PC-9 (cell line): Measurements from ENCODE around the gene WDR44. TPM values are rescaled to one million over a fixed set of nuclear protein-coding genes. Genes with fewer than 3 reads are reported as not detected.
"Not testable (repeated sequence)": the region's sequence is repeated elsewhere in the genome, so short reads cannot be mapped to it uniquely, and the experiment has no call there.

ENCODE experiments used
- Bru-seq: library from RNA; stranded (reverse); fragments of 400-500 nt; gene quantifications from one replicate; lab custom pipeline; 2021; lab: Mats Ljungman, UMichigan
- BruChase-seq, 2 experiments: library from RNA; stranded (reverse); fragments of 400-500 nt; gene quantifications; one replicate each; lab custom pipeline; 2021; lab: Mats Ljungman, UMichigan
- BruUV-seq: library from RNA; stranded (reverse); fragments of 400-500 nt; replicated peaks from 2 replicates; lab custom pipeline; 2021; lab: Mats Ljungman, UMichigan
- CTCF ChIA-PET: fragments of 300-600 bp; sonication (Branson Sonifier 250); formaldehyde crosslinking; loops from one replicate; lab custom pipeline; 2022; ENCODE audit warnings: antibody characterized with exemption; lab: Charles Lee
- POLR2A ChIA-PET: fragments of 300-600 bp; sonication (Branson Sonifier 250); formaldehyde crosslinking; loops from one replicate; lab custom pipeline; 2022; ENCODE audit warnings: antibody characterized with exemption; ENCODE audit not compliant: unreplicated experiment; lab: Charles Lee
- DNase-seq, 2 experiments: peaks; one replicate each; pipeline versions ENCODE4 v3.0.0 to v3.0.0-alpha.2; 2015 to 2022; ENCODE audit warnings: mixed read lengths in 1 of 2
- H2AFZ ChIP-seq: fragments of 200-600 bp; sonication (generic); 2 replicates; pipeline ENCODE4 v1.8.1; 2017; ENCODE audit warnings: antibody characterized with exemption
- H3F3A ChIP-seq: fragments of 200-600 bp; sonication (generic); 2 replicates; pipeline ENCODE4 v1.8.1; 2017; ENCODE audit warnings: antibody characterized with exemption, mild to moderate bottlenecking, low read depth; ENCODE audit not compliant: insufficient read depth
- H3K27ac ChIP-seq: fragments of 200-600 bp; sonication (generic); 2 replicates; pipeline ENCODE4 v1.6.1; 2016; ENCODE audit warnings: mixed run types
- H3K27me3 ChIP-seq: fragments of 200-600 bp; sonication (generic); 2 replicates; pipeline ENCODE4 v1.6.1; 2016; ENCODE audit warnings: low read depth, mixed run types; ENCODE audit not compliant: insufficient read depth
- H3K36me3 ChIP-seq: fragments of 200-600 bp; sonication (generic); 2 replicates; pipeline ENCODE4 v1.6.1; 2016; ENCODE audit warnings: low read depth, mixed run types
- H3K4me1 ChIP-seq: fragments of 200-600 bp; sonication (generic); replicated peaks from 2 replicates; pipeline ENCODE4 v1.6.1; 2016; ENCODE audit warnings: mixed run types; ENCODE audit not compliant: insufficient read depth
- H3K4me2 ChIP-seq: fragments of 200-600 bp; sonication (generic); 2 replicates; pipeline ENCODE4 v1.6.1; 2017; ENCODE audit warnings: mixed run types
- H3K4me3 ChIP-seq: fragments of 200-600 bp; sonication (generic); 2 replicates; pipeline ENCODE4 v1.6.1; 2016; ENCODE audit warnings: mixed run types
- H3K79me2 ChIP-seq: fragments of 200-600 bp; sonication (generic); 2 replicates; pipeline ENCODE4 v1.6.1; 2017; ENCODE audit warnings: low read depth, mixed run types
- H3K9me2 ChIP-seq: fragments of 200-600 bp; sonication (generic); 2 replicates; pipeline ENCODE4 v1.8.1; 2017; ENCODE audit warnings: mild to moderate bottlenecking; ENCODE audit not compliant: insufficient read depth
- H3K9me3 ChIP-seq: fragments of 200-600 bp; sonication (generic); 2 replicates; pipeline ENCODE4 v1.8.1; 2016; ENCODE audit warnings: low read depth; ENCODE audit not compliant: insufficient read depth
- H4K20me1 ChIP-seq: fragments of 200-600 bp; sonication (generic); 2 replicates; pipeline ENCODE4 v1.8.1; 2017; ENCODE audit not compliant: insufficient read depth
- EZH2 ChIP-seq: fragments of 200-600 bp; sonication (generic); IDR thresholded peaks from 2 replicates; pipeline ENCODE4 v1.8.0; 2017; ENCODE audit warnings: antibody characterized with exemption, low read depth
- intact Hi-C: fragments of 100-400 bp; cut with micrococcal nuclease; formaldehyde crosslinking; loops from one replicate; pipeline ENCODE4 v1.10.0; 2022; ENCODE audit not compliant: unreplicated experiment
- long read RNA-seq: library from polyadenylated mRNA; stranded (forward); transcript quantifications from one replicate; pipeline ENCODE4 v2.0.0, GENCODE V29; 2022
- total RNA-seq: library from RNA; stranded (reverse); gene quantifications from 2 replicates; pipeline ENCODE4 v1.2.3, GENCODE V29; 2021
- TF ChIP-seq, protein P1 (sequence below): fragments of 200-600 bp; sonication (generic); conservative IDR thresholded peaks from 2 replicates; pipeline ENCODE4 v1.6.1; 2017; ENCODE audit warnings: mixed run types, antibody characterized with exemption, mild to moderate bottlenecking, moderate library complexity

Gene WDR44, protein sequence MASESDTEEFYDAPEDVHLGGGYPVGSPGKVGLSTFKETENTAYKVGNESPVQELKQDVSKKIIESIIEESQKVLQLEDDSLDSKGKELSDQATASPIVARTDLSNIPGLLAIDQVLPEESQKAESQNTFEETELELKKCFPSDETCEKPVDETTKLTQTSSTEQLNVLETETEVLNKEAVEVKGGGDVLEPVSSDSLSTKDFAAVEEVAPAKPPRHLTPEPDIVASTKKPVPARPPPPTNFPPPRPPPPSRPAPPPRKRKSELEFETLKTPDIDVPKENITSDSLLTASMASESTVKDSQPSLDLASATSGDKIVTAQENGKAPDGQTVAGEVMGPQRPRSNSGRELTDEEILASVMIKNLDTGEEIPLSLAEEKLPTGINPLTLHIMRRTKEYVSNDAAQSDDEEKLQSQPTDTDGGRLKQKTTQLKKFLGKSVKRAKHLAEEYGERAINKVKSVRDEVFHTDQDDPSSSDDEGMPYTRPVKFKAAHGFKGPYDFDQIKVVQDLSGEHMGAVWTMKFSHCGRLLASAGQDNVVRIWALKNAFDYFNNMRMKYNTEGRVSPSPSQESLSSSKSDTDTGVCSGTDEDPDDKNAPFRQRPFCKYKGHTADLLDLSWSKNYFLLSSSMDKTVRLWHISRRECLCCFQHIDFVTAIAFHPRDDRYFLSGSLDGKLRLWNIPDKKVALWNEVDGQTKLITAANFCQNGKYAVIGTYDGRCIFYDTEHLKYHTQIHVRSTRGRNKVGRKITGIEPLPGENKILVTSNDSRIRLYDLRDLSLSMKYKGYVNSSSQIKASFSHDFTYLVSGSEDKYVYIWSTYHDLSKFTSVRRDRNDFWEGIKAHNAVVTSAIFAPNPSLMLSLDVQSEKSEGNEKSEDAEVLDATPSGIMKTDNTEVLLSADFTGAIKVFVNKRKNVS
- total RNA-seq (24.4 and 30.9 TPM in 2 replicates), Bru-seq, nascent RNA (percentile 89 among the genes with signal in this experiment), BruChase-seq, experiment 1, labeled RNA remaining after a 2-hour chase (percentile 93 among the genes with signal in this experiment), BruChase-seq, experiment 2, labeled RNA remaining after a 6-hour chase (percentile 81 among the genes with signal in this experiment)
- long read RNA-seq, full-length matches to known transcripts, result 24 of 52 reads
- long read RNA-seq, partial matches to known transcripts, result 9 of 52 reads
- long read RNA-seq, other reads (novel, unspliced or antisense), result 19 of 52 reads

DNA sequence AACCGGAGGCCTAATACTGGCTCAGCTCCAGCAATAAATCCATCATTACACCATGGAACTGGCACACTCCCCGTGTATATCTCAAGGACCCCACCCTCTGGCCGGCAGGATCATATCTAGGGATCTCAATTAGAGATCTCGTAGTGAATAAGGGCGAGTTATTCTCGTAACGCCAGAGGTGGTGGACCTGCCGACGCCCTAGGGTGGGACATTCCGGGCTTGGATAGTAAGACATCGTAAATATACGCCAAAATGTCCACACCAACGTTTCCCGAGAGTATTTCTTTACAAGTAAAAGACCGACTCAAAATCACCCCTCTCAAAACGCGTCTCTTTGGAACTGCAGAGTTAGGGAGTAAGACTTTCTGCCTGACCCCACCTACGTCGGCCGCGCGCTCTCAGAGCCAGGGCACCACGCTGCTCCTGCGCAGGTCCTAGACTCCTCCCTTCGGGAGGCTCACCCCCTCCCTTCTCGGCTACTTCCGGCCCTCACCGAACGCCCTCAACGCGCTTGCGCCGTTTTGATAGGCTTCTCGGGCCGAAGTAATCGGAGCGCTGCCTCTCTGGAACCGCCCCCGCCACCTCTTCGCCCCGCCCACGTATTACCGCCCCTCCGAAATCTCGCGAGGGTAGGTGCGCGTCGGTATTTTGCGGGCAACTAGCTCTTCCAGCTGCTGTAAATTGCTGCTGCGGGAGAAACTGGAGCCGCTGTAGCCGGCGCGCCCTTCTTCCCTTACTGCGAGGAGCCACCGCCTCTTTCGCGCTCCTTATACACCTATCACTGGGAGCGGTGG, at the start of gene WDR44:
Gene WDR44, plus strand, starts transcription at position 643 of the 794 bp plus-strand sequence. CDS start 398 bp downstream, outside the sequence.
- CTCF ChIA-PET, result interaction anchor here (0.7 kb wide), 1 partner anchor 115 kb away, joined by 3 read pairs; no protein-coding TSS in a partner anchor
- TF ChIP-seq, protein P1, sequence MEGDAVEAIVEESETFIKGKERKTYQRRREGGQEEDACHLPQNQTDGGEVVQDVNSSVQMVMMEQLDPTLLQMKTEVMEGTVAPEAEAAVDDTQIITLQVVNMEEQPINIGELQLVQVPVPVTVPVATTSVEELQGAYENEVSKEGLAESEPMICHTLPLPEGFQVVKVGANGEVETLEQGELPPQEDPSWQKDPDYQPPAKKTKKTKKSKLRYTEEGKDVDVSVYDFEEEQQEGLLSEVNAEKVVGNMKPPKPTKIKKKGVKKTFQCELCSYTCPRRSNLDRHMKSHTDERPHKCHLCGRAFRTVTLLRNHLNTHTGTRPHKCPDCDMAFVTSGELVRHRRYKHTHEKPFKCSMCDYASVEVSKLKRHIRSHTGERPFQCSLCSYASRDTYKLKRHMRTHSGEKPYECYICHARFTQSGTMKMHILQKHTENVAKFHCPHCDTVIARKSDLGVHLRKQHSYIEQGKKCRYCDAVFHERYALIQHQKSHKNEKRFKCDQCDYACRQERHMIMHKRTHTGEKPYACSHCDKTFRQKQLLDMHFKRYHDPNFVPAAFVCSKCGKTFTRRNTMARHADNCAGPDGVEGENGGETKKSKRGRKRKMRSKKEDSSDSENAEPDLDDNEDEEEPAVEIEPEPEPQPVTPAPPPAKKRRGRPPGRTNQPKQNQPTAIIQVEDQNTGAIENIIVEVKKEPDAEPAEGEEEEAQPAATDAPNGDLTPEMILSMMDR, result no peak
- TF ChIP-seq EZH2, result no peak
- H4K20me1 ChIP-seq, result peaks cover 10% of the 10 kb centered on the region
- no peaks in the 10 kb centered on the region for H3K36me3 ChIP-seq
- H3K4me2 ChIP-seq, result peak within 1 kb of the TSS; percentile 98
- H3K9me3 ChIP-seq, result no peaks in the 10 kb centered on the region
- POLR2A ChIA-PET, result interaction anchor here (0.5 to 0.7 kb wide), 2 partner anchors 15 to 1970 kb away, joined by 5 to 6 read pairs; no protein-coding TSS in a partner anchor
- intact Hi-C loops, result loop anchor here (5.0 kb wide), 1 partner anchor 382 kb away; the partner anchor contains the start of gene IL13RA1
- H3F3A ChIP-seq, result peaks cover 28% of the 10 kb centered on the region; the same call in 1 of the 2 replicates
- H3K4me1 ChIP-seq, result peaks cover 37% of the 10 kb centered on the region
- no peaks in the 10 kb centered on the region for H3K27me3 ChIP-seq
- peak within 1 kb of the TSS; percentile 71 for H3K4me3 ChIP-seq
- peak within 1 kb of the TSS; percentile 93 for H2AFZ ChIP-seq
- DNase-seq, result peak; percentile 95 to 97
- no TSS peak for BruUV-seq
- no peaks in the 10 kb centered on the region for H3K9me2 ChIP-seq
- H3K27ac ChIP-seq, result peak within 1 kb of the TSS; percentile 80
- H3K79me2 ChIP-seq, result peaks cover 42% of the 10 kb centered on the region

DNA sequence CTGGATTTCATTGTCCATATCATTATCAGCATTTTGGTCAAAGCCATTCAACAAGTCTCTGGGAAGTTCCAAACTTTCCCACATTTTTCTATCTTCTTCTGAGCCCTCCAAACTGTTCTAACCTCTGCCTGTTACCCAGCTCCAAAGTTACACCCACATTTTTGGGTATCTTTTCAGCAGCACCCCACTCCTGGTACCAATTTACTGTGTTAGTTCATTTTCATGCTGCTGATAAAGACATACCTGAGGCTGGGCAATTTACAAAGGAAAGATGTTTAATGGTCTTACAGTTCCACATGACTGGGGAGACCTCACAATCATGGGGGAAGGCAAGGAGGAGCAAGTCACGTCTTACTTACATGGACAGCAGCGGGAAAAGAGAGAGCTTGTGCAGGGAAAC, 40.1 kb upstream of the WDR44 start:
- POLR2A ChIA-PET, H3K4me2 ChIP-seq, CTCF ChIA-PET, H4K20me1 ChIP-seq, H3K4me1 ChIP-seq, H2AFZ ChIP-seq, DNase-seq, H3K9me2 ChIP-seq, intact Hi-C loops, H3K4me3 ChIP-seq, H3K27ac ChIP-seq, H3K79me2 ChIP-seq, H3F3A ChIP-seq, H3K36me3 ChIP-seq, H3K9me3 ChIP-seq, H3K27me3 ChIP-seq, BruUV-seq: not testable (repeated sequence)

DNA sequence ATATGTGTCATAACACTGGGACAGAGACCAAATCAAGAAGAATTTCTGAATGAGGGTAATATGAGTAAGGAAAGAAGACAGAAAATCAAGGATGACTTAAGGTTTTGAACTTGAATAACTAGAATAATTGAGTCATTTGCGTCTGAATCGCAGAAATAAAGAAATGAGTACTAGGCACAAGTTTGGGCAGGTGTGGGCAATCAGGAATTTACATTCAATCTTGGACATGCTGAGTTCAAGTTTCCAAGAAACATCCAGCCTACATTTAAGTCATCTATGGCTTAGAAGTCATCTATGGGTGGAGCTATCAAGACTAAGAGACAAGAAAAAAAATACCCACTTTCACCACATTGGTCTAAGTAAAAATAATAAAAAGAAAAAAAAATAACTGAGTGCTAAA, 30.4 kb upstream of the WDR44 start:
- H4K20me1 ChIP-seq, result no peaks in the 10 kb centered on the region
- H2AFZ ChIP-seq, result no peak overlapping the region
- no peaks in the 10 kb centered on the region for H3K9me2 ChIP-seq
- CTCF ChIA-PET, result no interaction called here
- H3K79me2 ChIP-seq, result no peaks in the 10 kb centered on the region
- no peaks in the 10 kb centered on the region for H3F3A ChIP-seq
- BruUV-seq, result no TSS peak
- H3K4me1 ChIP-seq, result no peaks in the 10 kb centered on the region
- H3K4me2 ChIP-seq, result no peak overlapping the region
- no peaks in the 10 kb centered on the region for H3K36me3 ChIP-seq
- DNase-seq, result no peak
- intact Hi-C loops, result no loop called here
- no peak overlapping the region for H3K27ac ChIP-seq
- H3K4me3 ChIP-seq, result no peak overlapping the region
- no peaks in the 10 kb centered on the region for H3K27me3 ChIP-seq
- POLR2A ChIA-PET, result no interaction called here
- no peak for TF ChIP-seq EZH2
- TF ChIP-seq, protein P1, result no peak
- H3K9me3 ChIP-seq, result no peaks in the 10 kb centered on the region
